ENCODE data around the gene HADH. TPM values are rescaled to one million over a fixed set of nuclear protein-coding genes. Genes with fewer than 3 reads are reported as not detected.

HADH gene
- 11.1 and 11.4 TPM in 2 replicates for total RNA-seq

GRCh38 chr4:107989537-107990386 is at the start of gene HADH:
HADH (plus strand) TSS chr4:107989889; CDS start chr4:107989933, 44 bp downstream.

Other genes starting within 250 kb of the HADH start
- gene SGMS2, start 165.0 kb upstream of the HADH start, total RNA-seq: 129 and 196 TPM in 2 replicates
- 19.5 and 24.2 TPM in 2 replicates for gene CYP2U1, start 58.3 kb upstream of the HADH start, total RNA-seq
- gene LEF1, start 179.0 kb downstream of the HADH start, total RNA-seq: 2.4 and 3.3 TPM in 2 replicates

Data from articular chondrocyte of knee joint (primary cell).